ENCODE measurements around the gene OR8G5. TPM values are rescaled to one million over a fixed set of nuclear protein-coding genes. Genes with fewer than 3 reads are reported as not detected.

Gene OR8G5
- total and polyA plus RNA-seq, 4 donors, result not detected

DNA sequence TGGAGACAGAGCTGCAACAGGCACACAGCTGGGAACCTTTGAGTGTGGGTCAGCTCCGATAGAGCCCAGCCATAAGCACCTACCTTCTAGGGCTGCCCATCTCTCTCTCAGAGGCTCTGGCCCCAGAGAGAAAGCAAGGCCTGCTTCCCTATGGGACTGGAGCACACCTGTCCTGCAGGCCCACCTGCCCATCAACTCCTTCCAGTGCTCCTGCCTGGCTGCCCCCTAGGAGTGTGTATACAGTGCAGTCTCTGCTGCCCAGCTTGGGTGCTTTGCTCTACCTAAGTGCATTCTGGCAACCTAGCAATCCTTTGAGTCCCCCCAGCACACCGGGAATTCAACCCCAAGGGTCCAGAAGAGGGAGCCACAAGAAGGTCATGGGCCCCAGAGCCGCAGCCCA is 21.0 kb downstream of the OR8G5 start (continued):
- TF ChIP-seq, protein P1, sequence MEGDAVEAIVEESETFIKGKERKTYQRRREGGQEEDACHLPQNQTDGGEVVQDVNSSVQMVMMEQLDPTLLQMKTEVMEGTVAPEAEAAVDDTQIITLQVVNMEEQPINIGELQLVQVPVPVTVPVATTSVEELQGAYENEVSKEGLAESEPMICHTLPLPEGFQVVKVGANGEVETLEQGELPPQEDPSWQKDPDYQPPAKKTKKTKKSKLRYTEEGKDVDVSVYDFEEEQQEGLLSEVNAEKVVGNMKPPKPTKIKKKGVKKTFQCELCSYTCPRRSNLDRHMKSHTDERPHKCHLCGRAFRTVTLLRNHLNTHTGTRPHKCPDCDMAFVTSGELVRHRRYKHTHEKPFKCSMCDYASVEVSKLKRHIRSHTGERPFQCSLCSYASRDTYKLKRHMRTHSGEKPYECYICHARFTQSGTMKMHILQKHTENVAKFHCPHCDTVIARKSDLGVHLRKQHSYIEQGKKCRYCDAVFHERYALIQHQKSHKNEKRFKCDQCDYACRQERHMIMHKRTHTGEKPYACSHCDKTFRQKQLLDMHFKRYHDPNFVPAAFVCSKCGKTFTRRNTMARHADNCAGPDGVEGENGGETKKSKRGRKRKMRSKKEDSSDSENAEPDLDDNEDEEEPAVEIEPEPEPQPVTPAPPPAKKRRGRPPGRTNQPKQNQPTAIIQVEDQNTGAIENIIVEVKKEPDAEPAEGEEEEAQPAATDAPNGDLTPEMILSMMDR (IDR thresholded peaks at IDR 0.05; ENCODE audit: low read depth, low read length, missing input control), result no peak
- no peak for TF ChIP-seq GABPA (IDR thresholded peaks at IDR 0.05 in 1 of 2, conservative IDR thresholded peaks at IDR 0.05 in 1 of 2)

DNA sequence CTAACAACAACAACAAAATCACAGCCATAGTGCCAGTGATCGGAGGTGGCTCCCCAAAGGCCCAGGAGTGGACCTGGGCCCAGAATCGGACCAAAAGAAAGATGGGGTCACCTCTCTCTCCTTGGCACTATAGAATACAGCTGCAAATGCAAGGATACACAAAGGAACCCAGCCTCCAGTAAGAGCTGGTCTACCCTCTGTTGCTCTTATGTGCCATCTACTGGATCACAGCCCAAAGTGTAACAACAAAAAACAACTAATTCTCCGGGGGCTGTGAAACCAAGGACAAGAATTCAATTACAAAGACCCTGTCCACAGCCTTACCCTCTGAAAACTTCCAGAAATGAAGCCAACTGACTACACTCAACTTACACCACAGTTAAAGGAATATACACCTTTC is 21.6 kb downstream of the OR8G5 start:
- H3K9me3 ChIP-seq (ENCODE audit: control insufficient read depth in 4 of 4, low read length in 3 of 4), result no peaks in the 10 kb centered on the region
- no peak overlapping the region for H3K27ac ChIP-seq (ENCODE audit: low read depth in 1 of 2, low read length in 2 of 2)
- TF ChIP-seq FOXA1 (IDR thresholded peaks at IDR 0.05) (no peak), RXRA (IDR thresholded peaks at IDR 0.05) (no peak), TAF1 (conservative IDR thresholded peaks at IDR 0.05) (no peak), FOXA2 (IDR thresholded peaks at IDR 0.05) (no peak), REST (IDR thresholded peaks at IDR 0.05) (no peak)
- TF ChIP-seq, protein P1 (IDR thresholded peaks at IDR 0.05; ENCODE audit: low read depth, low read length, missing input control), result no peak
- no peak overlapping the region for H3K4me3 ChIP-seq (ENCODE audit: low read depth in 1 of 3, low read length in 3 of 3)
- H3K36me3 ChIP-seq (ENCODE audit: control insufficient read depth in 4 of 4, insufficient read depth in 3 of 4, low read depth in 1 of 4, low read length in 3 of 4), result no peaks in the 10 kb centered on the region
- DNase-seq (ENCODE audit: low spot score), result no peak
- no peaks in the 10 kb centered on the region for H3K4me1 ChIP-seq (ENCODE audit: control insufficient read depth in 4 of 4, insufficient read depth in 4 of 4, low read length in 3 of 4)
- no peaks in the 10 kb centered on the region for H3K27me3 ChIP-seq (ENCODE audit: control insufficient read depth in 4 of 4, insufficient read depth in 4 of 4, low read length in 3 of 4)
- no peak overlapping the region for H3K9ac ChIP-seq (ENCODE audit: low read depth in 1 of 2, low read length in 2 of 2)
- WGBS, result 71% methylated on average over 3 of the region's 3 CpGs

DNA sequence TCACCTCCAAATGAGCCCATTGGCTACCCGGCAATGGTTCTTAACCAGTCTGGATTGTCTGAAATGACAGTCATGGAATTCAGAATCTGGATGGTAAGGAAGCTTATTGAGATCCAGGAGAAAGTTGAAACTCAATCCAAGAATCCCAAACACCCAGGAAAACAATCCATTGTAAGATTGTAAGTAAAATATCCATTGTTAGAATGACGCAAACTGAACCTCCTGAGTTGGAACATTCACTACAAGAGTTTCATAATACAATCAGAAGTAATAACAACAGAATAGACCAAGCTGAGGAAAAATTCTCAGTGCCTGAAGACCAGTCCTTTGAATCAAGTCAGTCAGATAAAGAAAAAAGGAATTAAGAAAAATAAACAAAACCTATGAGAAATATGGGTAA is 22.1 kb downstream of the OR8G5 start:
- H3K27me3 ChIP-seq (ENCODE audit: control insufficient read depth in 4 of 4, insufficient read depth in 4 of 4, low read length in 3 of 4), result no peaks in the 10 kb centered on the region
- no peaks in the 10 kb centered on the region for H3K4me1 ChIP-seq (ENCODE audit: control insufficient read depth in 4 of 4, insufficient read depth in 4 of 4, low read length in 3 of 4)
- TF ChIP-seq RXRA (IDR thresholded peaks at IDR 0.05) (no peak), TAF1 (conservative IDR thresholded peaks at IDR 0.05) (no peak), GABPA (IDR thresholded peaks at IDR 0.05 in 1 of 2, conservative IDR thresholded peaks at IDR 0.05 in 1 of 2) (no peak), FOXA2 (IDR thresholded peaks at IDR 0.05) (no peak), NR2F2 (IDR thresholded peaks at IDR 0.05) (no peak), JUND (IDR thresholded peaks at IDR 0.05) (no peak), SP1 (IDR thresholded peaks at IDR 0.05) (no peak), YY1 (IDR thresholded peaks at IDR 0.05) (no peak), REST (IDR thresholded peaks at IDR 0.05) (no peak), HNF4G (IDR thresholded peaks at IDR 0.05) (no peak)
- TF ChIP-seq, protein P2, sequence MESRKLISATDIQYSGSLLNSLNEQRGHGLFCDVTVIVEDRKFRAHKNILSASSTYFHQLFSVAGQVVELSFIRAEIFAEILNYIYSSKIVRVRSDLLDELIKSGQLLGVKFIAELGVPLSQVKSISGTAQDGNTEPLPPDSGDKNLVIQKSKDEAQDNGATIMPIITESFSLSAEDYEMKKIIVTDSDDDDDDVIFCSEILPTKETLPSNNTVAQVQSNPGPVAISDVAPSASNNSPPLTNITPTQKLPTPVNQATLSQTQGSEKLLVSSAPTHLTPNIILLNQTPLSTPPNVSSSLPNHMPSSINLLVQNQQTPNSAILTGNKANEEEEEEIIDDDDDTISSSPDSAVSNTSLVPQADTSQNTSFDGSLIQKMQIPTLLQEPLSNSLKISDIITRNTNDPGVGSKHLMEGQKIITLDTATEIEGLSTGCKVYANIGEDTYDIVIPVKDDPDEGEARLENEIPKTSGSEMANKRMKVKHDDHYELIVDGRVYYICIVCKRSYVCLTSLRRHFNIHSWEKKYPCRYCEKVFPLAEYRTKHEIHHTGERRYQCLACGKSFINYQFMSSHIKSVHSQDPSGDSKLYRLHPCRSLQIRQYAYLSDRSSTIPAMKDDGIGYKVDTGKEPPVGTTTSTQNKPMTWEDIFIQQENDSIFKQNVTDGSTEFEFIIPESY (IDR thresholded peaks at IDR 0.05), result no peak
- TF ChIP-seq, protein P1 (IDR thresholded peaks at IDR 0.05; ENCODE audit: low read depth, low read length, missing input control), result no peak
- H3K4me3 ChIP-seq (ENCODE audit: low read depth in 1 of 3, low read length in 3 of 3), result no peak overlapping the region
- no peak for DNase-seq (ENCODE audit: low spot score)
- no peak overlapping the region for H3K27ac ChIP-seq (ENCODE audit: low read depth in 1 of 2, low read length in 2 of 2)
- H3K9ac ChIP-seq (ENCODE audit: low read depth in 1 of 2, low read length in 2 of 2), result no peak overlapping the region
- H3K9me3 ChIP-seq (ENCODE audit: control insufficient read depth in 4 of 4, low read length in 3 of 4), result no peaks in the 10 kb centered on the region
- 46% methylated on average over 2 of the region's 2 CpGs for WGBS
- no peaks in the 10 kb centered on the region for H3K36me3 ChIP-seq (ENCODE audit: control insufficient read depth in 4 of 4, insufficient read depth in 3 of 4, low read depth in 1 of 4, low read length in 3 of 4)
